ENCODE results near the gene BMERB1.
A peak's percentile ranks its signal among the peaks of the same experiment; 100 is the strongest.
"Not testable (repeated sequence)": the region's sequence is repeated elsewhere in the genome, so short reads cannot be mapped to it uniquely, and the experiment has no call there.

Gene BMERB1

GRCh38 chr16:15434425-15435215, at the start of gene BMERB1:
Gene BMERB1, plus strand, starts transcription at chr16:15434588. Its CDS starts 66 bp downstream, at chr16:15434654.
- DNase-seq, result peak; percentile 69

GRCh38 chr16:15388060-15388459, 46.3 kb upstream of the BMERB1 start:
- DNase-seq, result not testable (repeated sequence)

GRCh38 chr16:15389916-15390315, 44.5 kb upstream of the BMERB1 start:
- not testable (repeated sequence) for DNase-seq

- DNase-seq, result not testable (repeated sequence)
Observed at GRCh38 chr16:15393025-15393424, 41.4 kb upstream of the BMERB1 start.

GRCh38 chr16:15395631-15396508, 38.5 kb upstream of the BMERB1 start, which contains the start of gene MPV17L:
Gene MPV17L, plus strand, starts transcription at chr16:15395754. Its CDS starts 144 bp downstream, at chr16:15395898.
- not testable (repeated sequence) for DNase-seq

- DNase-seq, result not testable (repeated sequence)
Observed at GRCh38 chr16:15396509-15396829, 37.9 kb upstream of the BMERB1 start.

- DNase-seq, result no peak
Observed at GRCh38 chr16:15396948-15397594, 37.3 kb upstream of the BMERB1 start.

GRCh38 chr16:15398618-15399316, 35.6 kb upstream of the BMERB1 start:
- DNase-seq, result no peak

GRCh38 chr16:15399317-15399716, 35.1 kb upstream of the BMERB1 start:
- DNase-seq, result no peak

GRCh38 chr16:15400314-15400713, 34.1 kb upstream of the BMERB1 start:
- DNase-seq, result not testable (repeated sequence)

- no peak for DNase-seq
Observed at GRCh38 chr16:15401972-15402371, 32.4 kb upstream of the BMERB1 start.

GRCh38 chr16:15403392-15403995, 30.9 kb upstream of the BMERB1 start:
- DNase-seq, result peak; percentile 20

GRCh38 chr16:15404091-15404490, 30.3 kb upstream of the BMERB1 start:
- not testable (repeated sequence) for DNase-seq

GRCh38 chr16:15404792-15405191, 29.6 kb upstream of the BMERB1 start:
- no peak for DNase-seq

GRCh38 chr16:15407756-15408155, 26.6 kb upstream of the BMERB1 start:
- not testable (repeated sequence) for DNase-seq

- not testable (repeated sequence) for DNase-seq
Observed at GRCh38 chr16:15409476-15409875, 24.9 kb upstream of the BMERB1 start.

GRCh38 chr16:15415511-15415985, 18.8 kb upstream of the BMERB1 start:
- DNase-seq, result peak; percentile 37

GRCh38 chr16:15417197-15417596, 17.2 kb upstream of the BMERB1 start:
- DNase-seq, result no peak

GRCh38 chr16:15418206-15418605, 16.2 kb upstream of the BMERB1 start:
- no peak for DNase-seq

- DNase-seq, result not testable (repeated sequence)
Observed at GRCh38 chr16:15421696-15422095, 12.7 kb upstream of the BMERB1 start.

GRCh38 chr16:15422222-15422621, 12.2 kb upstream of the BMERB1 start:
- DNase-seq, result no peak

- no peak for DNase-seq
Observed at GRCh38 chr16:15425861-15426260, 8.5 kb upstream of the BMERB1 start.
